Peyer's patch (tissue), 4 donors: ENCODE results near the gene MON1A. TPM values are rescaled to one million over a fixed set of nuclear protein-coding genes. Genes with fewer than 3 reads are reported as not detected.
"Not testable (repeated sequence)": the region's sequence is repeated elsewhere in the genome, so short reads cannot be mapped to it uniquely, and the experiment has no call there.

ENCODE experiments used
- DNase-seq, 3 donors: peaks; one replicate each; pipeline ENCODE4 v3.0.0-alpha.2; 2017 to 2019
- H3K27ac ChIP-seq, 4 donors: fragments of 200-600 bp; sonication (generic); one replicate each; pipeline ENCODE4 v1.5.1; 2016 to 2019
- H3K27me3 ChIP-seq, 2 donors: fragments of 200-600 bp; sonication (generic); one replicate each; pipeline ENCODE4 v1.5.1; 2019
- H3K36me3 ChIP-seq, 3 donors: fragments of 200-600 bp; sonication (generic); one replicate each; pipeline ENCODE4 v1.5.1; 2016 to 2019
- H3K4me1 ChIP-seq, 4 donors: fragments of 200-600 bp; sonication (generic); one replicate each; pipeline ENCODE4 v1.5.1; 2016 to 2019
- H3K4me3 ChIP-seq, 4 donors: fragments of 200-600 bp; sonication (generic); 1 replicate in 3 of 4; 2 replicates in 1 of 4; pipeline ENCODE4 v1.5.1; 2016 to 2019; ENCODE audit warnings: mild to moderate bottlenecking in 1 of 4
- H3K9me3 ChIP-seq, 4 donors: fragments of 200-600 bp; sonication (generic); one replicate each; pipeline ENCODE4 v1.5.1; 2016 to 2019; ENCODE audit warnings: mild to moderate bottlenecking in 1 of 4
- POLR2A ChIP-seq, 2 donors: fragments of 450-650 bp; IDR thresholded peaks; one replicate each; pipeline ENCODE4 v1.5.1; 2017; ENCODE audit warnings: antibody characterized with exemption in 2 of 2, mild to moderate bottlenecking in 2 of 2, moderate library complexity in 2 of 2
- total RNA-seq, 4 donors: library from RNA; depleted of rRNA; stranded (reverse); fragments of >200 nt; gene quantifications; one replicate each; pipeline ENCODE4 v1.1.0, GENCODE V29; 2016
- TF ChIP-seq, protein P1 (sequence below), 6 experiments: fragments of 450-650 bp in 4 of 6; fragments of 200-600 bp in 2 of 6; sonication (generic) in 1 of 6; IDR thresholded peaks; one replicate each; pipeline ENCODE4 v1.5.1; 2017 to 2019; ENCODE audit warnings: antibody characterized with exemption in 6 of 6, mild to moderate bottlenecking in 3 of 6, moderate library complexity in 1 of 6

MON1A gene
- total RNA-seq, 4 donors from 2014 or later: 19.0 to 32.3 (median 22.5) TPM

DNA sequence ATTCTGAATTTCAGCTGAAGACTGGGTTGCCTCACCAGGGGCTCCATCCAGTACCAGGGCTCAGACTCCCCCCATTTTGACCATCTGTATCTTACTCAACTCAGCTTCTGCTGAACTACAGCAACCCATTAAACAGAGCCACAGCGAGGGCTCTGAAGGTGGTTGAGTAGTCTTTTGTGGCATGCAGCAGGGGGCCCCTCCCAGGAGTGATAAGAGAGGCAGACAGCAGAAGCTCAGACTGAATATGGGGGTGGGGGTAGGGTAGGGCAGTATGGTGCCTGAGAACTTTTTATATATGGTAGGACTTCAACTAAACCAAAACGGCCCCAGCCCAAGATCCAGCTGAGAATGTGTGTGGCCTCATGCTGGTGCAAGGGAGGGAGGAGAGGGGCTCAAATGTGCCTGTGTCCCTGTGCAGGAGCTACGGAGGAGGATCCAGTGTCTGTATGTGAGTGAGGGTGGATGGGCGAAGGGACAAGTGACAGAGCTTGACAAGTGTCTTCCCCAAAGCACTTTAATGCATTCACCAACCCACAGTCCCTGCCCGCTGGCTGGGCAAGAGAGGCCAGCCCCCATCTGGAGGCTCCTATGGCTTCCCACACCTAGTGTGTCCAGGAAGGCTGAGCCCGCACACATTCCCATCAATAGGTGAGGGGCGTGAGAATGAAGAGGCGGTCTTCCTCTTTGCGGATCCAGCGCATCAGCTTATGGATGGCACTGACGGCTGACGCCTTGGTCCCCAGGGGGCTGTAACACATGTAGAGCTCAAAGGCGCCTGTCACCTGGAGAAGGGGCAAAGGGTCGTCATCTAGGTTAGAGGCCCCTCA, 21.0 kb downstream of the MON1A start:
- peaks cover 3 to 36% (median 7%) of the 10 kb centered on the region in 4 donors for H3K4me1 ChIP-seq
- H3K27ac ChIP-seq: no peak overlapping the region
- no peak for TF ChIP-seq POLR2A (IDR thresholded peaks at IDR 0.05)
- TF ChIP-seq, protein P1, sequence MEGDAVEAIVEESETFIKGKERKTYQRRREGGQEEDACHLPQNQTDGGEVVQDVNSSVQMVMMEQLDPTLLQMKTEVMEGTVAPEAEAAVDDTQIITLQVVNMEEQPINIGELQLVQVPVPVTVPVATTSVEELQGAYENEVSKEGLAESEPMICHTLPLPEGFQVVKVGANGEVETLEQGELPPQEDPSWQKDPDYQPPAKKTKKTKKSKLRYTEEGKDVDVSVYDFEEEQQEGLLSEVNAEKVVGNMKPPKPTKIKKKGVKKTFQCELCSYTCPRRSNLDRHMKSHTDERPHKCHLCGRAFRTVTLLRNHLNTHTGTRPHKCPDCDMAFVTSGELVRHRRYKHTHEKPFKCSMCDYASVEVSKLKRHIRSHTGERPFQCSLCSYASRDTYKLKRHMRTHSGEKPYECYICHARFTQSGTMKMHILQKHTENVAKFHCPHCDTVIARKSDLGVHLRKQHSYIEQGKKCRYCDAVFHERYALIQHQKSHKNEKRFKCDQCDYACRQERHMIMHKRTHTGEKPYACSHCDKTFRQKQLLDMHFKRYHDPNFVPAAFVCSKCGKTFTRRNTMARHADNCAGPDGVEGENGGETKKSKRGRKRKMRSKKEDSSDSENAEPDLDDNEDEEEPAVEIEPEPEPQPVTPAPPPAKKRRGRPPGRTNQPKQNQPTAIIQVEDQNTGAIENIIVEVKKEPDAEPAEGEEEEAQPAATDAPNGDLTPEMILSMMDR (IDR thresholded peaks at IDR 0.05): no peak
- H3K4me3 ChIP-seq: no peak overlapping the region
- H3K27me3 ChIP-seq: no peaks in the 10 kb centered on the region
- DNase-seq: no peak
- H3K9me3 ChIP-seq: no peaks in the 10 kb centered on the region
- H3K36me3 ChIP-seq: peaks cover 0 to 47% (median 0%) of the 10 kb centered on the region in 3 donors

DNA sequence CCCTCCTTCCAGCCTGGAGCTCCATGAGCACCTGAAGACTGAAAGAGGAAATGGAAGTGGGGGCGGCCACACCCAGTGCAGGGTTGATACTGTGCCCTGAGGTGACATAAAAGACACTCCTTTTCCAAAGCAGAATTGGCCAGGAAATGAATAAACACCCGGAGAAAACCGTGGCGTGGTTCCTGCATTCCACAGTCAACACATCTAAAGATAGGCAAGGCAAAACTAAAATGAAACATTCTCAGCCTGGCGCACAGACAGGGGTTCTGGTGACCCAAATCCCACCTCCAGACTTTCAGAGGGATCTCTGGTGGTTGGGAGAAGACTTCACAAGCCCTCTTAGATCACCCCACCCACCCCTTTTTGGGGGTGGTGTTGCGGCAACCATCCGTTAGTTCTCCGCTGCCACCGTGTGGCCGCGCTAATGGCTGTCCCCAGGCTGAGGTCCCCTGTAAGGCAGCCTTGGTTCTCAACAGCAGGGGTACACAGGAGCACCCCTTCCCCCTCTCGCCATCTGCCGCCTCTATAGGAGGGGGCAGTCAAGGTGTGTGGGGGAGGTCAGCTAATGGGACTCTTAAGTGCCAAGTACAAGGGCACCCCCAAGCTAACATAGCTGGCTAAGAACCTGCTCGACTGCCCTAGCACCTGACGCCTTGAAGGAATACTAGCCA, 23.4 kb downstream of the MON1A start:
- H3K27me3 ChIP-seq: no peaks in the 10 kb centered on the region
- peak overlapping the region in 2 of 4 donors; percentile 37 to 44 for H3K4me3 ChIP-seq
- H3K9me3 ChIP-seq: no peaks in the 10 kb centered on the region
- peaks cover 3 to 54% (median 8%) of the 10 kb centered on the region in 4 donors for H3K4me1 ChIP-seq
- H3K36me3 ChIP-seq: peaks cover 0 to 27% (median 0%) of the 10 kb centered on the region in 3 donors
- peak in 1 of 2 donors; percentile 72 for TF ChIP-seq POLR2A (IDR thresholded peaks at IDR 0.05)
- TF ChIP-seq, protein P1 (IDR thresholded peaks at IDR 0.05): peak in 5 of 6 experiments; percentile 8 to 78 (median 70)
- H3K27ac ChIP-seq: peak overlapping the region in 3 of 4 donors; percentile 79 to 89 (median 83)
- DNase-seq: peak; percentile 34 to 83 (median 79)

DNA sequence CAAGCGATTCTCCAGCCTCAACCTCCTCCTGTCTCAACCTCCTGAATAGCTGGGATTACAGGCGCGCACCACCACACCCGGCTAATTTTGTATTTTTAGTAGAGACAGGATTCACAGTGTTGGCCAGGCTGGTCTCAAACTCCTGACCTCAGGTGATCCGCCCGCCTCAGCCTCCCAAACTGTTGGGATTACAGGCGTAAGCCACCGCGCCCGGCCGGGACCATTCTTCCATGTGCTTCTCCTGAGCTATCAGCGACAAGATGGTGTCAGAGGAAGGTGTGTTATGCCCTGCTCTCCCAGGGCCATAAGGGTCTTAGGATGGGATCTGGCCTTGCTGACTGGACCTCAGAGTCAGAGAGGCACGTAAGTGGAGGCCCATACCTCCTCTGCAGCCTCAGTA, 25.2 kb downstream of the MON1A start:
- not testable (repeated sequence) for H3K9me3 ChIP-seq, H3K36me3 ChIP-seq, DNase-seq, H3K27me3 ChIP-seq
- Histone ChIP-seq H3K27ac (peak overlapping the region; percentile 55 to 97 (median 81)), H3K4me3 (peak overlapping the region in 1 of 4 donors; percentile 66), H3K4me1 (peaks cover 3 to 69% (median 8%) of the 10 kb centered on the region in 4 donors)

DNA sequence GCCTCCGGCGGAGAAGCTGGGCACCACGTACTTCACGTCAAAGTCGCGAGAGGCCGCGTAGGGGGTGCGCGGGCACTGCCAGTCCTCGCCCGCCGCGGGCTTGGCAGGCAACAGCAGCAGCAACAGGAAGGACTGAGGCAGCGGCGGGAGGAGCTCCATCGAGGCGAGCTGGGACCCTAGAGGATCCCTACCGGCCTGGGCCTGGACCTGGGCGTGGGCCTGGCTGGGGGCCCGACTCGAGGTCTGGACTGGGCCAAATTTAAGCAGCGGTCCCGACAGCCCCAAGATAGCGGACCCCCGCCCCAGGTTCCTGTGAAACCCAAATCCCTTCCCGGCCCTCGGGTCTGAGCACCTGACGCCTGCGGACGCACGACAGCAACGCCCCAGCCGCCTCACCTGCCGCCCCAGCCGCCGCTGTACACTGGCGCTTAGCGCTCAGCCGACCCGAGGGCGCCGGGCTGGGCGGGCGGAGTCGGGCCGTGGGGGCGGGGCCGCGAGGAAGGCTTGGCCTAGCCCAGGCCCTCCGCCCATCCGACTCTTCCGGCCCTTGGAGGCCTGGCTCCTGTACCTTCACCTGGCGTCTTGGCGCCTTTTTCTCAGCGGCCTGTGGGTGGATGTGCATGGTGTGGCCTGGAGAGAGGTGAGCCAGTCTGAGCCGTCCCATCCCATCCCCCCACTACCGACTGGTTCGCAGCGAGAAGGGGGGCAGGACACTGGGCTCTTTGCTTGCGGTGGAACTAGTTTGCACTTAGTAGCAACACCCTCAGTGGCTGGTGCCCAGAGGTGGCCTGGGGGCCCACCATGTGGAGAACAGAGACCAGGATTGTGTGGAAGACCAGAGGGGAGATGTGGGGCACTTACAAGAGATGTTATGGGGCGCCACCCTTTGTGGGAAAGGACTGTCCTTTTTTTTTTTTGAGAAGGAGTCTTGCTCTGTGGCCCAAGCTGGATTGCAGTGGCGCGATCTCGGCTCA, 25.9 kb downstream of the MON1A start, which contains the start of gene MST1R:
Gene MST1R (minus strand): TSS at position 423 of the 974 bp plus-strand sequence. CDS start 264 bp downstream, at position 159.
- H3K4me1 ChIP-seq: peaks cover 3 to 69% (median 8%) of the 10 kb centered on the region in 4 donors
- DNase-seq: peak; percentile 80 to 96 (median 95)
- no peaks in the 10 kb centered on the region for H3K27me3 ChIP-seq
- H3K4me3 ChIP-seq: peak within 1 kb of the TSS; percentile 41 to 66 (median 53)
- peak within 1 kb of the TSS; percentile 55 to 97 (median 86) for H3K27ac ChIP-seq
- TF ChIP-seq, protein P1 (IDR thresholded peaks at IDR 0.05): peak in 4 of 6 experiments; percentile 4 to 51 (median 44)
- peak; percentile 97 for TF ChIP-seq POLR2A (IDR thresholded peaks at IDR 0.05)
- peaks cover 0 to 2% (median 0%) of the 10 kb centered on the region in 3 donors for H3K36me3 ChIP-seq
- no peaks in the 10 kb centered on the region for H3K9me3 ChIP-seq

DNA sequence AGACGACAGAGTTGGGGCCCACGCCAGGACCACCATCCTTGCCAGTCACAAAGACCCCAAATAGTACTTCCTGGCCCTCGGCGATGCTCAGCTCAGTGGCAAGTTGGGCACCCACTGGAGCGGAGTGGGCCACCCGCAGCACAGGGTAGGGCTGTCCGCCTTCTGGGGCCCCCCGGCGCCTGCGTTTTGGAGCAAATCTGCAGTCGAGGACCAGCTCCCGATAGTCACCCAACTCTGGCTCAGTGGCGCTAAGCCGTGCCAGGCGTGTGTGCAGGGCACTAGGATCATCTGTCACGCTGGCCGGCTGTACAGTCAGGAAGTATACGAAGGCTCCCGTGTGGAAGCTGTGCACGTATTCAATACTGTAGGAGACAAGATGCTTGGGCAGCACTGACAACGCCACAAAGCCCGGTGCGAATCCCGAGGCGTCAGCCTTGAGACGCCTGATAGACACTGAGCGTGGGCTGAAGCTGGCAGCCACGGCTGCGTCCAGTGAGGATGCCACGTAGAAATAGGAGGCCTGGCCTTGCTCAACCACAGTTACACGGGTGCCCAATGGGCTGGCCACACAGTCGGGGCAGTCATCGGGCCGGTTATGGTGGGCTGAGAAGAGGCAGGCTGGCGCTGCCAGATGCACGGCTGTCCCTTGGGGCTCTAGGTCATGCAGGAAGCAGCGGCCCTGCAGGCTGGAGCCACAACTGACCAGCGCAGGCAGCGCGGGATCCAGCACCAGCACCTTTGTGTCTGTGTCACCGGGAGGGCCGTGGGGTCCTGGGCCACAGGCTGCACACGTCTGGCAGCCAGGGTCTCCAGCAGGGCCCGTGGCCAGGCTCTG, 26.9 kb downstream of the MON1A start:
- Histone ChIP-seq H3K27me3 (no peaks in the 10 kb centered on the region), H3K9me3 (no peaks in the 10 kb centered on the region), H3K4me3 (peak overlapping the region in 3 of 4 donors; percentile 45 to 66 (median 61)), H3K36me3 (peaks cover 0 to 6% (median 0%) of the 10 kb centered on the region in 3 donors), H3K27ac (peak overlapping the region in 3 of 4 donors; percentile 79 to 97 (median 92)), H3K4me1 (peaks cover 3 to 69% (median 8%) of the 10 kb centered on the region in 4 donors)
- DNase-seq: no peak
- TF ChIP-seq POLR2A (IDR thresholded peaks at IDR 0.05): no peak
- TF ChIP-seq, protein P1 (IDR thresholded peaks at IDR 0.05): no peak
